HG02759 (cell line): Measurements from ENCODE around the gene AKAP12.

Experiments used
- ATAC-seq: cut with Tn5 transposase; IDR thresholded peaks from one replicate; pipeline ENCODE4 v1.9.1; 2021; ENCODE audit warnings: mild to moderate bottlenecking, moderate library complexity; ENCODE audit not compliant: unreplicated experiment

The AKAP12 gene

DNA sequence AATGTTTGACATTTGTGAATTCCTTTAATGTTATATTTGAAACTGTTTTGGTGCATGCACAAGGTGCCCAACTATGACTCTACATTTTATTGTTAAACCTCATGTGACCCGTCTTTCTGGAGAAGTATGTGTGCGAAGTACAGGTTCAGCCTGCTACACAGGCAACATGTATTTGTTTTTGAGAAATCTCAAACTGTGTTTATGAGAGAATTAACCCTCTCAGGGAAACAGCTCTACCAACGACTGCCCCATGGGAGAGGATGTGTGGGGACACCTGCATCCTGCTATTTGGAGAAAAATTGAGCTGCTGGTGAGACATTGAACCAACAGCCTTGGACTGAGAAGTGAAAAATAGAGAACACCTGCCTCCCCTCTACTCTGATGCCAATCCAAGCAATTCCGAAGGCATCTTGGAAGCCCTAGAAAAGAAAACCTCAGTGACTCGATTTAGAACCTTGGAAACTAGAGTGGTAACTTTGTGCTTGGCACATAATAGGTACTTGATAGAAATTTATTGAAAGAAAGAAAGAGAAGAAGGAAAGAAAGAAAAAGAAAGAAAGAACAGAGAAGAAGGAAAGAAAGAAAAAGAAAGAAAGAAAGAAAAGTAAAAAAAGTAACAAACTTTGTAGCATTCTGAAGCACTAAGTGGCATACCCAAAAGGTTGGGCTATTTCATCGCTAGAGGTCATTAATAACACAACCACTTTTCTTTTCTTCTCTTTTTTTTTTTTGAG is 2.9 kb upstream of the AKAP12 start:
- no peak for ATAC-seq

- peak; percentile 80 for ATAC-seq
These were observed 394 bp downstream of the AKAP12 start for GRCh38 chr6:151240036-151240685.

- ATAC-seq = no peak
These were observed 1.2 kb downstream of the AKAP12 start for GRCh38 chr6:151240791-151241642.

- ATAC-seq = no peak
These were observed 2.1 kb downstream of the AKAP12 start for GRCh38 chr6:151241853-151242252.

- ATAC-seq = no peak
These were observed 2.7 kb downstream of the AKAP12 start for GRCh38 chr6:151242420-151242861.

DNA sequence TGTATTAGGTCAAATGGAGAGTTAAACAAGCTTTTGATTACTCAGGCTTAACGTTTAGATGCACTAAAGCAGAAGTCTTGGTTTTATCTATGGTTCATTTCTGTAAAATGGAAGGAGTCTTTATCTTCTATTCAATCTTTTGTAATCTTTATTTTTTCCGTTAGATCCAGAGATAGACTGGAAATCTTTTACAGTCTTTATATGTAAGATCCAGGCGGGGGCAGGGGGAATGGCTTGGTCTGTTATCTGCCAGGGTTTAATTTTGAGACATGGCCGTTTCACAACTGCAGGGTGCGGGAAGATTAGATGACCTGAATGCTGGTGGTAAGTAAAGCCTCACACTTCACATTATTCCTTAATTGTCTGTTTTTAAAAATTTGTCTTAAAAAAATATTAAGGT is 3.7 kb downstream of the AKAP12 start:
- no peak for ATAC-seq

DNA sequence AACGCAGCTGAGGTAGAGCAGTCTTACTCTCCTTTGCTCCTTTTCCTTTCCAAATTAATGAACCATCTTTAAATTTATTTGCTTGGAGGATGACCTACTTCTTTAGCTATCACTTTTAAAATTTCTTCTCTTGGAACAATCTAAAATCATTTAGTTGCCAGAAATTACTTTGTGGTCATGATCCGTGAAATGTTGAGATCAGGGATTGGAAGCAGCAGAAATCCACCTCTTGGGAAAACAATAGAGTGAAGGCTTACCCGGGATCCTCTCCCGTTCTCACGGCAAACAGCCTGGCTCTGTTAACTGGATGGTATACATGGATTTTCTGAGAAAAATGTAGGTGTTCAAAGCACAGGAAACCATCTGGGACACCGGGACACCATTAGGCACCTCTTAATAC is 7.7 kb downstream of the AKAP12 start:
- no peak for ATAC-seq

GRCh38 chr6:151248295-151248694 is 8.5 kb downstream of the AKAP12 start:
- no peak for ATAC-seq

- no peak for ATAC-seq
These were observed 12.9 kb downstream of the AKAP12 start for GRCh38 chr6:151252634-151253033.

GRCh38 chr6:151254451-151255081 is 14.8 kb downstream of the AKAP12 start:
- ATAC-seq = no peak

- ATAC-seq = no peak
These were observed 16.0 kb downstream of the AKAP12 start for GRCh38 chr6:151255811-151256210.

DNA sequence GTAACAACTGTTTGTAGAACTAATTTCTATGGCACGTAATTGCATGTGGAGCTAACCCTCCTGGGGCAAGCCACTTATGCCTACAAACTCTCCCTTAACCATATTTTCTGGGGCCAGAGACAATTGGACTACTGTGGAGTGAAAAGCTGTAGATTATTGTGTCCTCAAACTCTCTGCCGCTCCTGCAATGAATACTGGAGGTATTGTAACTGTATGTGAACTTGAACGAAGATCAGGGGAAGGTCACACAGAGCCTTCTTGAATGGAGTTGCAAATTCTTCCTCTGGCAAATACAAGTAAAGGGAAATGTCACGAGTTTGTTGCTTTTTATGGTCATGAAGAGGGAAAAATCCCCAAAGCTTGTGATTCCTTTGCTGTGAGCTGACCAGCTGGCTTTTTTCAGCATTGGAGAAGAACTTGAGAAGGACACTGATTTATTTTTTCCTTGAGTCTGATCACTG is 18.2 kb downstream of the AKAP12 start:
- ATAC-seq = no peak

DNA sequence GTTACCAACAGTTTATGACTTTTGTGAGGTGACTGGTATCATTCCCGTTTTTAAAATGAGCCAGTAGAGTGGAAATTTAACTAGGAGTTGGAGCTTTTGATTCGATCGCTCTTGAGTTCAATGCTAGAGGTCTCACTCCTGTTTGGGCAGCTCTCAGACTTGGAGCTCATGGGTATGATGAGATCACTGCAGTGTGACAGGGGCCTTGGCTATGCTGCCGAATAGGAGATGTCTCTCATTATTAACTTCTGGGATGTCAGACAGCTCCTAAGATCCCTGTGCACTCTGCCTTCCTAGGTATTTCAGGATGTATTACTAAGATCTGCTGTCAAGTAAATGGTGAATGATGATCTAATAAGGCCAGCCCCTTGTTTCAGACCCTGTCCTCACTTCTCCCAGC is 20.4 kb downstream of the AKAP12 start:
- no peak for ATAC-seq

GRCh38 chr6:151263035-151263434 is 23.3 kb downstream of the AKAP12 start:
- ATAC-seq = no peak

- ATAC-seq = no peak
These were observed 24.2 kb downstream of the AKAP12 start for GRCh38 chr6:151263967-151264366.

- no peak for ATAC-seq
These were observed 25.5 kb downstream of the AKAP12 start for GRCh38 chr6:151265282-151265681.

GRCh38 chr6:151269321-151269995 is 29.7 kb downstream of the AKAP12 start:
- ATAC-seq = no peak

GRCh38 chr6:151275121-151275520 is 35.4 kb downstream of the AKAP12 start:
- ATAC-seq = no peak

DNA sequence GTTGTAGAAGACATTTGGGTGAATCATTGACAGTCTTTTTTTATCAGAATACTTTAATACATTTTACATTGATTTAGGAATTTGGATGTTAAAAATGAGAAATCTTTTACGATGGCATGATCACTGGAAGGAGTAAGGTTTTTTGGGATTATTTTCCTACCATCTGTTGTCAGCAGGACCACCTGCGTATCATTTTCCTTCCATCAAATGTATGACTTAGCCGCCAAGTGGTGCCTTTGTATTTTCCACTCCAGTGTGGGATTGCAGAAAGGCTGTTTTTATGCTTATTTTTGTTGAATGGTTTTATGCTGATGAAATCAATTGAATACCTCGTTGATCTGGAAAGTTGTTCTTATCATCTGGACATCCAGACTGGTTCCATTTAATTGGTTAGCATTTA is 35.8 kb downstream of the AKAP12 start:
- no peak for ATAC-seq

GRCh38 chr6:151276112-151276740 is 36.5 kb downstream of the AKAP12 start:
- ATAC-seq = no peak
